GM19455 (cell line): Measurements from ENCODE around the gene SUPT3H.

Source experiments
- ATAC-seq: cut with Tn5 transposase; IDR thresholded peaks from one replicate; pipeline ENCODE4 v1.9.1; 2021; ENCODE audit not compliant: unreplicated experiment

The SUPT3H gene

GRCh38 chr6:44806656-44807055, 571.1 kb downstream of the SUPT3H start:
- no peak for ATAC-seq

- ATAC-seq: no peak
Observed at GRCh38 chr6:44805238-44805846, 572.4 kb downstream of the SUPT3H start.

- no peak for ATAC-seq
Observed at GRCh38 chr6:44804546-44805159, 573.1 kb downstream of the SUPT3H start.

GRCh38 chr6:44804016-44804415, 573.7 kb downstream of the SUPT3H start:
- no peak for ATAC-seq

GRCh38 chr6:44800784-44801592, 576.7 kb downstream of the SUPT3H start:
- ATAC-seq: no peak

- no peak for ATAC-seq
Observed at GRCh38 chr6:44800171-44800783, 577.5 kb downstream of the SUPT3H start.

- no peak for ATAC-seq
Observed at GRCh38 chr6:44797746-44798145, 580.0 kb downstream of the SUPT3H start.

- no peak for ATAC-seq
Observed at GRCh38 chr6:44795326-44795725, 582.4 kb downstream of the SUPT3H start.

- no peak for ATAC-seq
Observed at GRCh38 chr6:44789806-44790205, 587.9 kb downstream of the SUPT3H start.

- no peak for ATAC-seq
Observed at GRCh38 chr6:44789061-44789460, 588.7 kb downstream of the SUPT3H start.

GRCh38 chr6:44788387-44788981, 589.2 kb downstream of the SUPT3H start:
- ATAC-seq: no peak

- no peak for ATAC-seq
Observed at GRCh38 chr6:44787254-44787834, 590.4 kb downstream of the SUPT3H start.

GRCh38 chr6:44785130-44785529, 592.6 kb downstream of the SUPT3H start:
- no peak for ATAC-seq

- no peak for ATAC-seq
Observed at GRCh38 chr6:44784195-44784594, 593.5 kb downstream of the SUPT3H start.

GRCh38 chr6:44782892-44783291, 594.8 kb downstream of the SUPT3H start:
- ATAC-seq: no peak

GRCh38 chr6:44781912-44782597, 595.7 kb downstream of the SUPT3H start:
- no peak for ATAC-seq

- no peak for ATAC-seq
Observed at GRCh38 chr6:44780161-44780560, 597.6 kb downstream of the SUPT3H start.

GRCh38 chr6:44779130-44779826, 598.5 kb downstream of the SUPT3H start:
- ATAC-seq: no peak
